ENCODE data around the gene ZC3H7B. TPM values are rescaled to one million over a fixed set of nuclear protein-coding genes. Genes with fewer than 3 reads are reported as not detected.
"Not testable (repeated sequence)": the region's sequence is repeated elsewhere in the genome, so short reads cannot be mapped to it uniquely, and the experiment has no call there.

The ZC3H7B gene
- total RNA-seq, 1 donor from 2014 or later = 51.3 TPM

DNA sequence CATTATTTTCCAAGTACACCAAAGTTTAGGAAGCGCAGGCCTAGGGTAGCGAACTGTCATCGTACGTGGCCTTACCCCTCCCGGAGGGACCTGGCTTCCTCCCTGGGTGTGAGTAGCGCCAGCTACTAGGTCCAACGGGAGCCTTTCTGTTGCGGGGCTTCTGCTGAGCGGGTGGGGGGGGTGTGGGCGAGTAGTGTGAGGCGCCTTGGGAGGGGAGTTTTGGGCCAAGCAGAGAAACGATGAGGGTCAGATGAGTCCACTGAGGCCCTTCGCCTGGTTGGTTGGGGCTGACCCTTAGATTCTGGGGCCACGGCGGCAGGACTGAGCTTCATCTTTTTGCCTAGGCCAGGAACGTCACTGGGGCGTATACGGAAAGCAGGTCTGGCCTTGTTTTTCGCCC lies 81.3 kb downstream of the ZC3H7B start:
- DNase-seq = no peak

DNA sequence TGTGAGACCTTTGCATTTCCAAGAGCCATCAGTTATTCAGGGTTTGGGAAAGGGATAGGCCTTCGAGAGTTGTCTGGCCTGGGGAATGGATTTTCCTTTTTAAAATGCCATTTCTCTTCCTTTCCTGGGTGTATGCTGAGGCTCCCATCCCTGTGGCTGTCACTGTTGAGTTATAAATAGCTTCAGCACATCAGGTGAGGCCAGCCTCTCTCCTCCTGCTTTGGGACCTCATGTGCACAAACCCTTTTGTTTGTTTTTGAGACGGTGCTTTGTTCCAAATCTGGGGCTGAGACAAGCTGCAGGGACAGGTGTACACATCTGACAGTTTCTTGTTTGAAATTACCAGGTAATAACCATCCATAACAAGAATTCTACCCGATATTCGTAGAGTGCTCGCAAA lies 81.8 kb downstream of the ZC3H7B start:
- no peak for DNase-seq

DNA sequence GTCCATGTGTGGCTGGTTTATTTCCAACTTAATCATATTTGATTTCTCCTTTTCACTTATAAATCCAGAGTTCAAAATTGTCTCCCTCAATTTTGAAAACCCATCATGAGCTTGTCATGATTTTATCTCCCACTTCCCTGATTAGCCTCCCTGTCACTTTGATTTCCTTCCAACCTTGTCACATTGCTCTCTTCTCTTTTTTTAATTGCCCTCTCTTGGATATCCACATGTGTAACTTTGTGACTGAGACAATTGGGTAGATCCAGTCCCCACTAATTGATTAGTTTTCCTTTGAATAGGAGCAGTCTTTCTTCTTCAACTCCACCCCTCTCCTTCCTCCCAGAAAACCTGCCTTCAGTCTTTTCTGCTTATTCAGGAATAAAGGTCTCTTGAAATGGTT lies 82.8 kb downstream of the ZC3H7B start:
- DNase-seq = no peak

DNA sequence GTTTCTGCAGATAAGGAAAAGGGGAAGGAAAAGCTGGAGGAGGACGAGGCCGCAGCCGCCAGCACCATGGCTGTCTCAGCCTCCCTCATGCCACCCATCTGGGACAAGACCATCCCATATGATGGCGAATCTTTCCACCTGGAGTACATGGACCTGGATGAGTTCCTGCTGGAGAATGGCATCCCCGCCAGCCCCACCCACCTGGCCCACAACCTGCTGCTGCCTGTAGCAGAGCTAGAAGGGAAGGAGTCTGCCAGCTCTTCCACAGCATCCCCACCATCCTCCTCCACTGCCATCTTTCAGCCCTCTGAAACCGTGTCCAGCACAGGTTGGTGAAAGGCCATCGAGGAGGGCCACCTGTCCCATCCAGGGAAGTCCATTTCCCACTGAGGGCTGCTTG lies 86.0 kb downstream of the ZC3H7B start:
- no peak for DNase-seq

DNA sequence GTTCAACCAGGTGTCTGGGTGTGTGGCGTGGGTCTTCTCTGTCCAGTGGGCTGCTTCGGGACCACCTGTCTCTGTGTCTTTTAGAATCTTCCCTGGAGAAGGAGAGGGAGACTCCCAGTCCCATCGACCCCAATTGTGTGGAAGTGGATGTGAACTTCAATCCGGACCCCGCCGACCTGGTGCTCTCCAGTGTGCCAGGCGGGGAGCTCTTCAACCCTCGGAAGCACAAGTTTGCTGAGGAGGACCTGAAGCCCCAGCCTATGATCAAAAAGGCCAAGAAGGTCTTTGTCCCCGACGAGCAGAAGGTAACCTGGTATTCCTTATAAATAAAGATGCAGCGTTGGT lies 92.7 kb downstream of the ZC3H7B start:
- no peak for DNase-seq

DNA sequence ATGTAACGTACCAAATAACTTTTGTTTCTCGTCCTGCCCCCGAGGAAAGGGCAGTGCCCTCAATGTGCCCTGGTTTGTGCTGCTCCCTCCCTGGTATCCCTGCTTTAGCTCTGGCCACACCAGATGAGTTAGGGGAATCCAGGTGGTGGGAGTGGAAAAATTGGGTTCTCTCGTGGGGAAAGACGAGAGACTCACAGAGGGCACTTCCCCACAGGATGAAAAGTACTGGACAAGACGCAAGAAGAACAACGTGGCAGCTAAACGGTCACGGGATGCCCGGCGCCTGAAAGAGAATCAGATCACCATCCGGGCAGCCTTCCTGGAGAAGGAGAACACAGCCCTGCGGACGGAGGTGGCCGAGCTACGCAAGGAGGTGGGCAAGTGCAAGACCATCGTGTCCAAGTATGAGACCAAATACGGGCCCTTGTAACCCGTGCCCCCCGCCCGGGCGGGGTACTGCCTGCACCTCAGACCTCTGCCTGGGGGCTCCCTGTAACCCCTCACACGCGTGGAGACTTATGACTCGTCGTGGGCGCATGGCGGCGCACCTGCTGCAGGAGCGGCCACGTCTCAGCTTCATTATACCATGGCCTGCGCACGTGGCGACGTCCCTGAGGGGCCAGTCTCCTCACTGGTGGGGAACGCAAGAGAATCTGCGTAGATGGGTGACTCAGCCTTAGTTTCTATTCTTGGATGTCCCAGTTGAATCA lies 94.4 kb downstream of the ZC3H7B start:
- DNase-seq = no peak

DNA sequence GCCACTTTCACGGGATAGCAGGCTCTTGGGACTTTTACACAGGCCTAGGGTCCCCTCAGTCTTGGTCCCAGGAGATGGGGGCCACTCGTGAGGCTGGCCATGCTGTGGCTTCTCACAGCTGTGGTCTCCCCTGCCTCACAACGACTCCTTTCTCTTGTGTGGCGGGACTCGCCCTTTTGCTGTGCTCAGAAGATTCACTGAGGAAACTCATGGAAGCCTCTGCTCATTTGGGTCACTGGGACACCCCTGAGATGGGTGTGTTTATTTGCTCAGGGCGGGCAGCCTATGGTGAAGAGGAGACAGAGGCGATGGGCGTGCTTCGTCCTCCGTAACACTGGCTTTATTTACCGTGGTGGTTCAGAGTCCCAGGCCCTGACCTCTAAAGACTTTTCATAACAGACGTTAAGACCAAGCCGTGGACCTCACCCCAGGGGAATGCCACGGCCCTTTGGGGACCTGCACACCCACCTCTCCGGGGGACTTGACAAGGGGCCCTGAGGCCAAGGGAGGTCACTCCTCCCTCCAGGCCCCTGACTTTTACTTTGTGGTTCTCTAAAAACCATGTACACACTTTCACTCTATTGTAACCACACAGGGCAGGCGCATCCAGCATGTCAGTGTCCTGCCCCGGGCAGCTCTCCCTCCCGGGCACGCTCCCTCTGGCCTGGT lies 96.0 kb downstream of the ZC3H7B start:
- DNase-seq = no peak

DNA sequence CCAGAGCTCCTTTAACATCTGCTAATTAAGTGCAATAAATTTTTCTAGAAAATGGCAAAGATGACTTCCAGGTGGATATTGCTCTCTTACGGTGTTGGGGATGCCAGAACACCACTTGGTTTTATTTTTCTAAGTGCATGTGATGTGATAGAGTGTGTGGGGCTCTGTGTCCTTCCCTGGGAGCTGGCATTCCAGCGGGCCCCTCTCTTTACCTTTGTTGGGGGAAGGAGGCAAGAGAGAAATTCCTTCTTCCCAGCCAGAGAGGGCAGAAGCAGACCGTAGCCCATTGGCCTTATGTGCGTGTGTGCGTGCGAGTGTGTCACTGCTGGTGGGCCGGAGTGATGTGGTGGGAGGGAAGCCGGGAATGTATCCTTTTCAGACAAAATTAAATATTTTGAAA lies 97.6 kb downstream of the ZC3H7B start:
- no peak for DNase-seq

DNA sequence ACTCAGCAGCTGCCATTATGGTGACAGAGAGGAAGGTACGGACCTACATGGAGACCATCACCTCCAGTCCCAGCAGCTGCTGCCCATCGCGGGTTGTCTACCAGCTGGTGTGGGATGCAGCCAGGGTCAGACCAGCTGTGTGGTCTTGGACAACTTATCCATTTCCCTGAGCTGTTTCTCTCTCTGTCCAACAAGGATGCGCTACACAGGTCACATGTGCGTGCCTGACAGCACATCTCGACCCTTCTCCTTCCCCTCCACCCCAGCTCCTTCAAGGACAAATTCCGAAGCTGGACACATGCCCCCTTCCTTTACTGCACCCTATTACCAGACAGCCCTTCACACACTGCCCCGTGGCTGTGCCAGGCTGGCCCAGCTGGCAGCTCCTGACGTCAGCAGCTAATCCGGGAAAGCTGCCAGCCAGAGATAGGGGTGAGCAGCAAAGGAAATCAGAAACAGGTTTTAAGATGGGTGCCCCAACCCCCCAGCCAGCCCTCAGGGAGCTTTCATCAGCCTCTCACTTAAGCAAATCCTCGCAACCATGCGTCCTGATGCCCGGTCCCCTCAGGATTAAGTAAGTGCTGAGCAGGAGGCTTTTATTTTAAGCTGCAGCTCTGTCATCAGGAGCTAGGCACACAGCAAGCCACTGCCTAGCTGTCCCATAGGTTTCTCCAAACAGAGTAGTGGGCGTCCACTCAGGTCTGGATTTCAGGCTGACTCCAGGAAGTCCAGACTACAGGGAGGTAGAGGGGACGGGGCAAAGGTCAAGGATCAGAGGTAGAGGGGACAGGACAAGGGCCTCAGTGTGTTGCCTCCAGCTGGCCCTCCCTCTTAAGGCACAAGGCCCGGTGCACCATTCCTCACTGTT lies 100.7 kb downstream of the ZC3H7B start:
- peak; percentile 81 for DNase-seq

DNA sequence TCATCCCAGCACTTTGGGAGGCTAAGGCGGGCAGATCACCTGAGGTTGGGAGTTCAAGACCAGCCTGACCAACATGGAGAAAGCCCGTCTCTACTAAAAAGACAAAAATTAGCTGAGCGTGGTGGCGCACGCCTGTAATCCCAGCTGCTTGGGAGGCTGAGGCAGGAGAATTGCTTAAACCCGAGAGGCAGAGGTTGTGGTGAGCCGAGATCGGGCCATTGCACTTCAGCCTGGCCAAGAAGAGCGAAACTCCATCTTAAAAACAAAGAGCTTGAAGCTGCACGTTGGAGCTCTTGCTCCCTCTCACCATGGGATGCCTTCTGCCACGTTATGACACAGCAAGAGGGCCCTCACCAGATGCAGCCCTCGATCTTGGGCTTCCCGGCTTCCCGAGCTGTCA lies 101.5 kb downstream of the ZC3H7B start:
- DNase-seq = not testable (repeated sequence)

DNA sequence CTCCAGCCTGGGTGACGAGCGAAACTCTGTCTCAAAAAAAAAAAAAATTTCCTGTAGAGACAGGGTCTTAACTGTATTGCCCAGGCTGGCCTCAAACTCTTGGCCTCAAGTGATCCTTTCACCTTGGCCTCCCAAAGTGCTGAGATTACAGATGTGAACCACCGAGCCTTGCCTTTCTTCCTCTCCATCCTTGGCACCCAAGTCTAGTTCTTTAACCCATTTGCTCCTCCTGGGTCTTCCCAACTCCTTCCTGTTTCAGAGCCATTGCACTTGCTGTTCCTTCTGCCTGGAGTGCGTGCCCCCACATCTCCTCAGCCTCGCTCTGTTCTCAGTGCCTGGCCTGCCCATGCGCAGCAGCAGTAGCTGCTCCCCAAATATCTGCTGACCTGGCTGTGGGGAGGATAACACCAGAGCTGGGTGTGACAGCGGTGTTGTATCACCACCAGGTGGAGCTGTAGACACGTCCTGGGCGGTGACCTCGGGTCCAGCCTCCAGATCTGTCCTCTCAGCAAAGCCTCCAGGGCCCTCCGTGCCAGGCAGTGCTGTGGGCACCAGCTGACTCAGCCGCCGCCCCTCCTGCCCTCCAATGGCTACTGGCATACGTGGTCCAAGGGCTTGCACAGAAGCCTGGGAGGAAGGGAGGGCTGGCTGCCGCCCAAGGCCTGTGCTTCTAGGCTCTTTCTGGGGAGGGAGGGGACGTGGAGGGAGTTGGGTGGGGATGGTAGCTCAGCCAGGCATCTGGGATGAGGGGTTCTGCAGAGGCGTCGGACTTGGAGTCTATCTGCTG lies 102.4 kb downstream of the ZC3H7B start:
- DNase-seq = peak; percentile 96

DNA sequence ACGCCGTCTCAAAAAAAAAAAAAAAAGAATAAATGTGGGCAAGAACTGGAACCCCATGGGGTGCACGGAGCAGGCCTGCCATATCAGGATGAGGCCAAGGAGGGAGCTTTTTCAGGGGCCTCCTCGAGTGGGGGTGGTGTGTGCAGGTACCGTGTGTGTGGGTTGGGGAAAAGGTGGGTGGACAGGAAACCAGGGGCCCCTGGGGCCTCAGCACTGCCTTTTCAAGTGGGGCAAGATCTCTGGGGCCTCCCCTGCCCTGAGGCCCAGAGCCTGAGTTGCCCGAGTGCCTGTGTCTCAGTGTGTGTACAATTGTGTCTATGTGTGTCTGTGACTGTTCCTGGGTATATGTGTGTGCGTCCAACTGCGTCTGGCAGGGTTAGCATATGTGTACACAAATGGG lies 104.3 kb downstream of the ZC3H7B start:
- DNase-seq = no peak

DNA sequence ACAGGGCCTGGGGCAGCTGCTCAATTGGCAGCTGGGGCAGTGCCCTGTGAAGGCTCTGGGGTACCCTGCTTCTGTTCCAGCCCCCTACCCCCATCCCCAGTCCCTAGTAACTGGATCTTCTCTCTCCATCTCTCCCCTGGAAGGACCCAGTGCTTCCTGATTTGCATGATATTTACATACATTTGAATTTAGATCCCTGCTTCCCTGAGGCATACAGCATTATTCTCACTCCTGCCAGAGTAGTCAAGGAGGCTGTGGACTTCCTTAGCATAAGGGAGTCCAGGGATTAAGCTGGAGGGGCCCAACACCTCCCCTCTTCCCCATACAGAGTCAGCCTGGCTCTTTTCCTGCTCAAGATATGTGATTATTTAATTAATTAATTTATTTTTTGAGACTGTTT lies 105.1 kb downstream of the ZC3H7B start:
- DNase-seq = no peak

DNA sequence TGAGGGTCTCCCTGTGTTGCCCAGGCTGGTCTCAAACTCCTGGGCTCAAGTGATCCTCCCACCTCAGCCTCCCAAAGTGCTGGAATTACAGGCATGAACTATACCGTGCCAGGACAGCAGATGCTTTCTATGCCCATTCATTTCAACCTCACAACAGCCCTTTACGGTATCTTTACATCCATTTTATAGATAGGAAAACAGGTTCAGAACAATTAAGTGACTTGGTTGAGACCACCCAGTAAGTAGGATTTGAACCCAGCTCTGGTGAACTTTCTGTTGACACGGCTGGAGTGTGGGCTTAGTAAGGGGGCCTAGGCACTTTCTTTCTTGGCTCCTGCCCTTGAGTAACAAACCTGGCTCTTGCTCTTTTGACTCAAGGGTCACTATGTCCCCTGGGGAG lies 106.1 kb downstream of the ZC3H7B start:
- DNase-seq = no peak

DNA sequence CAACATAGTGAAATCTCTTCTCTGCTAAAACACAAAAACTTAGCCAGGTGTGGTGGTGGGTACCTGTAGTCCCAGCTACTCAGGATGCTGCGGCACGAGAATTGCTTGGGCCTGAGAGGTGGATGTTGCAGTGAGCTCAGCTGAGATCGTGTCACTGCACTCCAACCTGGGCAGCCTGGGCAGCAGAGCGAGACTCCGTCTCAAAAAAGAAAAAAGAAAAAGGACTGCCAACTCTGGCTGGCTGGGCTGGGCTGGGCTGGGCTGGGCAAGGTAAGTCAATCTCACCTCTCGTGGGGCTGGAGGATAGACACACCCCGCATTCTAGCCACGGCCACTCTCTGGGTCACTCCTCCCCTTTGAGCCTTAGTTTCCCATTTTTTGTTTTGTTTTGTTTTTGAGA lies 107.3 kb downstream of the ZC3H7B start:
- no peak for DNase-seq

Small RNA genes within 50 kb of the gene (small RNA-seq; reads per million reads assigned to genes)
- gene MIR6889 = not detected
- not detected for gene RNU6-495P

Other genes starting within 250 kb of the ZC3H7B start
- gene EP300, start 208.9 kb upstream of the ZC3H7B start, total RNA-seq = 68.9 TPM
- 19.7 TPM for gene L3MBTL2, start 96.2 kb upstream of the ZC3H7B start, total RNA-seq
- 2.8 TPM for gene CHADL, start 60.6 kb upstream of the ZC3H7B start, total RNA-seq
- 28.7 TPM for gene RANGAP1, start 15.3 kb upstream of the ZC3H7B start, total RNA-seq
- gene TEF, start 80.4 kb downstream of the ZC3H7B start, total RNA-seq = 10.0 TPM
- 15.6 TPM for gene TOB2, start 145.3 kb downstream of the ZC3H7B start, total RNA-seq
- 35.7 TPM for gene PHF5A, start 167.2 kb downstream of the ZC3H7B start, total RNA-seq
- 64.4 TPM for gene ACO2, start 167.6 kb downstream of the ZC3H7B start, total RNA-seq
- gene POLR3H, start 242.9 kb downstream of the ZC3H7B start, total RNA-seq = 23.7 TPM